MM.1S (cell line): ENCODE results near the gene C19orf81.
A peak's percentile ranks its signal among the peaks of the same experiment; 100 is the strongest.

Experiments used
- DNase-seq: peaks from one replicate; pipeline ENCODE4 v3.0.0-alpha.2; 2015
- H2AFZ ChIP-seq: fragments of 300-600 bp; sonication (generic); 2 replicates; pipeline ENCODE4 v1.6.0; 2016; ENCODE audit warnings: antibody characterized with exemption, low read length
- H3F3A ChIP-seq: fragments of 300-600 bp; sonication (generic); 2 replicates; pipeline ENCODE4 v1.6.1; 2016; ENCODE audit warnings: mild to moderate bottlenecking, antibody characterized with exemption, low read length, moderate library complexity, mixed read lengths; ENCODE audit not compliant: insufficient read depth
- H3K27ac ChIP-seq: fragments of 300-600 bp; sonication (generic); 2 replicates; pipeline ENCODE4 v1.5.1; 2016; ENCODE audit warnings: mild to moderate bottlenecking, low read length
- H3K27me3 ChIP-seq: fragments of 300-600 bp; sonication (generic); replicated peaks from 2 replicates; pipeline ENCODE4 v1.6.0; 2016; ENCODE audit warnings: low read length; ENCODE audit not compliant: insufficient read depth
- H3K36me3 ChIP-seq: fragments of 300-600 bp; sonication (generic); replicated peaks from 2 replicates; pipeline ENCODE4 v1.6.1; 2016; ENCODE audit warnings: mild to moderate bottlenecking, low read length, mixed read lengths; ENCODE audit not compliant: insufficient read depth
- H3K4me1 ChIP-seq: fragments of 300-600 bp; sonication (generic); 2 replicates; pipeline ENCODE4 v1.6.1; 2016; ENCODE audit warnings: low read length, mixed read lengths
- H3K4me2 ChIP-seq: fragments of 300-600 bp; sonication (generic); 2 replicates; pipeline ENCODE4 v1.6.0; 2016; ENCODE audit warnings: low read depth, low read length
- H3K4me3 ChIP-seq: fragments of 300-600 bp; sonication (generic); 2 replicates; pipeline ENCODE4 v1.5.1; 2016; ENCODE audit warnings: low read length, mixed read lengths
- H3K79me2 ChIP-seq: fragments of 300-600 bp; sonication (generic); 2 replicates; pipeline ENCODE4 v1.6.1; 2016; ENCODE audit warnings: mixed run types, low read length, mixed read lengths
- H3K9ac ChIP-seq: fragments of 300-600 bp; sonication (generic); 2 replicates; pipeline ENCODE4 v1.6.1; 2016; ENCODE audit warnings: low read length, mixed read lengths
- H3K9me2 ChIP-seq: fragments of 300-600 bp; sonication (generic); replicated peaks from 2 replicates; pipeline ENCODE4 v1.6.1; 2016; ENCODE audit warnings: mild to moderate bottlenecking, low read length, mixed read lengths; ENCODE audit not compliant: insufficient read depth
- H3K9me3 ChIP-seq: fragments of 300-600 bp; sonication (generic); replicated peaks from 2 replicates; pipeline ENCODE4 v1.6.1; 2016; ENCODE audit warnings: mild to moderate bottlenecking, low read length, mixed read lengths; ENCODE audit not compliant: insufficient read depth
- H4K20me1 ChIP-seq: fragments of 300-600 bp; sonication (generic); 2 replicates; pipeline ENCODE4 v1.6.1; 2016; ENCODE audit warnings: mild to moderate bottlenecking, low read length, moderate library complexity, mixed read lengths; ENCODE audit not compliant: insufficient read depth
- EZH2 ChIP-seq: fragments of 300-600 bp; sonication (generic); optimal IDR thresholded peaks from 2 replicates; pipeline ENCODE3; 2017; ENCODE audit warnings: low read depth, mild to moderate bottlenecking, antibody characterized with exemption, low read length, mixed read lengths
- EZH2phosphoT487 ChIP-seq: fragments of 300-600 bp; sonication (generic); IDR thresholded peaks from 2 replicates; pipeline ENCODE4 v1.6.1; 2018; ENCODE audit warnings: antibody characterized with exemption, low read length
- TF ChIP-seq, protein P1 (sequence below): fragments of 300-600 bp; sonication (generic); IDR thresholded peaks from 2 replicates; pipeline ENCODE4 v1.5.1; 2016; ENCODE audit warnings: antibody characterized with exemption, low read length, mixed read lengths

C19orf81 gene

DNA sequence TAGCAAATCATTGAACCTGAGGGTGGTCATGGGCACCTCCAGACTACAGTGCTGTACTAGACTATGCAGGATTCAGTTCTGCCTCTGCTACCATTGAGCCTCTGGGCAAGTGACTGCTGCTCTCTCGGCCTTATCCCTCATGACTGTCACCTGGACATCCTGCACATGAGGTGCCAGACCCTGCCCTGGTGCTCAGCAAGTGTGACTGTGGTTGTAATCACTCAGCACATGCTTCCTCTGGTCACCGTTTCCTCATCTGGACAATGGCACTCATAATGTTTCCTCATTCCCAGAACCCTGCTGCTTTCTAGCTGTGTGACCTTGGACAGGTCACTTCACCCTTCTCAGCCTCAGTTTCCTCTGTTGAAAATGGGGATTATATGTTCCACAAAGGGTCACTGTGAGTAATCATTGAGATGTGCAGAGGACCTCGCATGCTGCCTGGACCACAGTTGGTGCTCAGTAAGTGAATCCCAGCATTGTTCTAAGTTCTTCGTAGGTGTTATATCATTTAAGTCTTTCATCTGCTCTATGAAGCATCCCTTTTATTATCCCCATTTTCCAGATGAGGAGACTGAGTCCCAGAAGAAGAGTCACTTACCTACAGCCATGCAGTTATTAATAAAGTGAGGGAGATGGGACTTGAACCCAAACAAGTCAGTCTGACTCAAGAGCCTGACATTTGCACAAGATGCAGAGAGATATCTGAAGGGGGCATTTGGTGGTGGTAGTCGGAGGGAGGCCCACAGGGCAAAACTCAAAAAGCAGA lies 12.7 kb upstream of the C19orf81 start:
- Histone ChIP-seq H3K27ac (no peak overlapping the region), H3K9ac (no peak overlapping the region), H3K27me3 (peaks cover 56% of the 10 kb centered on the region), H3K79me2 (no peaks in the 10 kb centered on the region), H3K9me2 (no peaks in the 10 kb centered on the region), H2AFZ (no peak overlapping the region), H3K9me3 (no peaks in the 10 kb centered on the region), H3F3A (no peaks in the 10 kb centered on the region), H3K4me2 (no peak overlapping the region), H4K20me1 (no peaks in the 10 kb centered on the region), H3K4me3 (no peak overlapping the region), H3K36me3 (no peaks in the 10 kb centered on the region), H3K4me1 (no peaks in the 10 kb centered on the region)
- no peak for TF ChIP-seq EZH2
- no peak for DNase-seq

DNA sequence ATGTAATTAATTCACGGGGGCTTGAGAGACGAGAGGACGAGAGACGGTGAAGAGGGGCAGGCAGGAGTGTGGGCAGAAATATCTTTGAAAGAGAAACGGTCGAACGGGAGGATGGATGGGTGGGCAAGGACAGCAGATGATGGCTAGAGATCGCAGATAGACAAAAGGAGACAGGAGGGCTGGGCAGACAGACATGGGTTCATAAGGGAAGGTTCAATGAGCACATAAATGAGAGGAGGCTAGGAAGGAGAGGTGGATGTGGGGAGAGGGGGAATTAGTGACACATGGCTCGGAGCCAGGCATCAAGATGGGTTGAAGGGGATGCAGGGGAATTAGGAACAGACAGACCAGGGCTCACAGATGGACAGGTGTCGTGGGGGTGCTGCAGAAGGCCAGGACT lies 10.6 kb upstream of the C19orf81 start:
- no peak for TF ChIP-seq EZH2
- TF ChIP-seq EZH2phosphoT487, result no peak
- TF ChIP-seq, protein P1, sequence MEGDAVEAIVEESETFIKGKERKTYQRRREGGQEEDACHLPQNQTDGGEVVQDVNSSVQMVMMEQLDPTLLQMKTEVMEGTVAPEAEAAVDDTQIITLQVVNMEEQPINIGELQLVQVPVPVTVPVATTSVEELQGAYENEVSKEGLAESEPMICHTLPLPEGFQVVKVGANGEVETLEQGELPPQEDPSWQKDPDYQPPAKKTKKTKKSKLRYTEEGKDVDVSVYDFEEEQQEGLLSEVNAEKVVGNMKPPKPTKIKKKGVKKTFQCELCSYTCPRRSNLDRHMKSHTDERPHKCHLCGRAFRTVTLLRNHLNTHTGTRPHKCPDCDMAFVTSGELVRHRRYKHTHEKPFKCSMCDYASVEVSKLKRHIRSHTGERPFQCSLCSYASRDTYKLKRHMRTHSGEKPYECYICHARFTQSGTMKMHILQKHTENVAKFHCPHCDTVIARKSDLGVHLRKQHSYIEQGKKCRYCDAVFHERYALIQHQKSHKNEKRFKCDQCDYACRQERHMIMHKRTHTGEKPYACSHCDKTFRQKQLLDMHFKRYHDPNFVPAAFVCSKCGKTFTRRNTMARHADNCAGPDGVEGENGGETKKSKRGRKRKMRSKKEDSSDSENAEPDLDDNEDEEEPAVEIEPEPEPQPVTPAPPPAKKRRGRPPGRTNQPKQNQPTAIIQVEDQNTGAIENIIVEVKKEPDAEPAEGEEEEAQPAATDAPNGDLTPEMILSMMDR, result no peak
- no peaks in the 10 kb centered on the region for H3K9me2 ChIP-seq
- no peaks in the 10 kb centered on the region for H3K36me3 ChIP-seq
- no peak overlapping the region for H2AFZ ChIP-seq
- H3K27me3 ChIP-seq, result peaks cover 50% of the 10 kb centered on the region
- H3K9ac ChIP-seq, result no peak overlapping the region
- H3F3A ChIP-seq, result no peaks in the 10 kb centered on the region
- no peaks in the 10 kb centered on the region for H3K79me2 ChIP-seq
- no peaks in the 10 kb centered on the region for H4K20me1 ChIP-seq
- H3K4me3 ChIP-seq, result no peak overlapping the region
- H3K27ac ChIP-seq, result no peak overlapping the region
- DNase-seq, result no peak
- no peak overlapping the region for H3K4me2 ChIP-seq
- H3K4me1 ChIP-seq, result no peaks in the 10 kb centered on the region
- H3K9me3 ChIP-seq, result no peaks in the 10 kb centered on the region

DNA sequence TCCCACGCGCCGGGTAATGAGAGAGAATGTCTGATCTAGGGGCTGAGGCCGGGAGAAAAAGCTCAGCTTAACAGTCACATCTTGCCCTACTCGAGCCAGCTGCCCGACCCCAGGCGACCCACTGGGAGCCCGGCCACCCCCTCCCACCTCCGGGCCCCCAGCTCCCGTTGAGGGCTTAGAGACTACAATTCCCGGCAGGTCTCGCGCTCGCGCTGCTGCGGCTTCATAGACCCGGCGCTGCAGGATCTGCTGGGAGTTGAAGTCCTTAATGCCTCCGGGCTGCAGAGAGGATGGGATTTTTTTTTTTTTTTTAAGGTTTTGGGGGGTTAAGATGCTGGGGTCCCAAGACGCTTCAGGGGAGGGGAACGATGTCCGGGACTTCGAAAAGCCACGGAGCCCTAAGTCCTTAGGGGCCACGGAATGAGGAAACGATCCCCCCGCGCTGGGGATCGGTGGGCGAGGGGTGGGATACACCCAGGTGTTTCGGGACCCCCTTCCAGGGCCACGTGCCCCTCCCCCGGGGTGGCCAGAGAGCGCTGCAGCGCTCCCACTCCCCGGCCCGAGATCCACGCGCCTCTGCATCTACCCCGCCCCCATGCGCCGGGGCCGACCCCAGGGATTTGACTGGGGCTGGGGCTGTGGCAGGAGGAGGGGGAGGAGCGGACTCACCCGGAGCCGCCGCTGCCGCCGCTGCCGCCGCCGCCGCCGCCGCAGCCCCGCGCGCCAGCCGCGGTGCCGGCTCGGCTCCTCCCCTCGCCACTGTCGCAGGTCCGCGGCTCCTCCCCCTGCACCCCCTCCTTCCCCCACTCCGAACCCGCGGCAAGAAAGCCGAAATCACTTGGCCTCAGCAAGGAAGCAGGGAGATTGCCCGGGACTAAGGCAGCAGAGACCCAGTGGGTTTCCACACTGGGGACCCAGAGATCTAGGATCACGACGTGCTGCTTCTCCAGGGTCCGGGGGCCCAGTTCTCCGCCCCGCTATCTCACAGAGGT lies 9.8 kb upstream of the C19orf81 start, which contains the start of gene SYT3:
TSS of gene SYT3 (minus strand) at position 761 of the 992 bp plus-strand sequence. CDS start 2,470 bp downstream, outside the sequence.
- Histone ChIP-seq H3K9me2 (no peaks in the 10 kb centered on the region), H3K9me3 (no peaks in the 10 kb centered on the region), H3K4me2 (peak within 1 kb of the TSS; percentile 32; the same call in 1 of the 2 replicates), H3K27ac (no peak within 1 kb of the TSS), H3K4me1 (no peaks in the 10 kb centered on the region), H3K36me3 (no peaks in the 10 kb centered on the region), H3K27me3 (peaks cover 49% of the 10 kb centered on the region), H4K20me1 (no peaks in the 10 kb centered on the region), H3F3A (no peaks in the 10 kb centered on the region), H2AFZ (no peak within 1 kb of the TSS), H3K79me2 (no peaks in the 10 kb centered on the region), H3K4me3 (no peak within 1 kb of the TSS; the same call in 1 of the 2 replicates), H3K9ac (no peak within 1 kb of the TSS)
- TF ChIP-seq EZH2phosphoT487, result no peak
- no peak for TF ChIP-seq EZH2
- TF ChIP-seq, protein P1, result no peak
- peak; percentile 8 for DNase-seq
